Suprapubic skin (tissue), 3 donors: ENCODE data around the gene TAF11L4.
"Not testable (repeated sequence)": the region's sequence is repeated elsewhere in the genome, so short reads cannot be mapped to it uniquely, and the experiment has no call there.

Experiments
- CTCF ChIP-seq, 2 donors: fragments of 200-600 bp in 1 of 2; fragments of 450-650 bp in 1 of 2; sonication (generic) in 1 of 2; IDR thresholded peaks; one replicate each; pipeline ENCODE4 v1.5.1; 2016 to 2019; ENCODE audit warnings: antibody characterized with exemption in 2 of 2, mild to moderate bottlenecking in 1 of 2, moderate library complexity in 1 of 2
- EP300 ChIP-seq: sonication (generic); formaldehyde crosslinking; IDR thresholded peaks from one replicate; pipeline ENCODE4 v1.6.1; 2017; ENCODE audit warnings: antibody characterized with exemption

DNA sequence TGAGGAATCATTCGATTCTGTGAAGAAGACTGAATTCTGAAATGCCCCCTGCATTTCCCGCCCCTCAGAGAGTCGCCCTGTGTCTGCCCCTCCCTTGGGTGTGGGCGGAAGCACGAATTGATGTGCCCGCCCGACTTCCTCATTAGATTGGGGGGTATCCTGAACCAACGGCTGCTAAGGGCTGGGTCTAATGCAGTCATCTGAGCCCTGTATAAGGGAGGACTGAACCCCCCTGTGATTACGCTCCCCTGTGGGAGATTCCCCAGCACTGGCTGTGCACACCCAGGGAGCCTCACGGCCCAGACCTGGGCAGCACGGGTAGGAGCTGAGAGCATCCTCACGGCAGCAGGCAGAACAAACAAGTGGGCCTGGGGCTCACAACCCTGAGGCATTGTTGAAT is 4.1 kb upstream of the TAF11L4 start:
- TF ChIP-seq CTCF (IDR thresholded peaks at IDR 0.05); EP300: not testable (repeated sequence)
